IMR-90 (cell line): ENCODE results near the gene KCNAB1. TPM values are rescaled to one million over a fixed set of nuclear protein-coding genes. Genes with fewer than 3 reads are reported as not detected.

Experiments used
- ATAC-seq: fragments of 200-7000 bp; cut with Tn5 transposase; 2 replicates; pipeline ENCODE4 v1.9.1; 2020; ENCODE audit warnings: low read depth, mild to moderate bottlenecking, moderate library complexity
- BruUV-seq: library from RNA; stranded (reverse); fragments of 400-500 nt; replicated peaks from 2 replicates; lab custom pipeline; 2021; lab: Mats Ljungman, UMichigan
- CTCF ChIA-PET: fragments of 300-600 bp; formaldehyde crosslinking; extraction: SDS; loops from one replicate; lab custom pipeline; 2021; ENCODE audit warnings: antibody characterized with exemption; lab: Yijun Ruan, JAX
- POLR2A ChIA-PET: fragments of 300-600 bp; sonication (Branson Sonifier 250); formaldehyde crosslinking; loops from one replicate; lab custom pipeline; 2022; ENCODE audit warnings: antibody characterized with exemption; ENCODE audit not compliant: unreplicated experiment; lab: Charles Lee
- DNase-seq: peaks from one replicate; pipeline ENCODE4 v3.0.0; 2013
- H2AFZ ChIP-seq: replicated peaks from 2 replicates; pipeline ENCODE3; 2013; ENCODE audit warnings: low read length, mild to moderate bottlenecking; ENCODE audit not compliant: poor library complexity
- H2AK5ac ChIP-seq: 2 replicates; pipeline ENCODE4 v1.6.1; 2013; ENCODE audit warnings: low read depth, low read length, inconsistent platforms
- H2AK9ac ChIP-seq: replicated peaks from 2 replicates; pipeline ENCODE3; 2013; ENCODE audit warnings: mild to moderate bottlenecking, low read depth, low read length, moderate library complexity; ENCODE audit not compliant: poor library complexity
- H2BK120ac ChIP-seq: 2 replicates; pipeline ENCODE4 v1.6.1; 2013; ENCODE audit warnings: low read depth, low read length, inconsistent platforms
- H2BK15ac ChIP-seq: 3 replicates; pipeline ENCODE4 v1.6.1; 2013; ENCODE audit warnings: low read depth, low read length, inconsistent platforms
- H2BK20ac ChIP-seq: 2 replicates; pipeline ENCODE4 v1.6.1; 2013; ENCODE audit warnings: low read depth, mild to moderate bottlenecking, inconsistent platforms, low read length, moderate library complexity
- H2BK5ac ChIP-seq: 2 replicates; pipeline ENCODE4 v1.6.1; 2013; ENCODE audit warnings: mild to moderate bottlenecking, low read depth, low read length, inconsistent platforms; ENCODE audit not compliant: poor library complexity, severe bottlenecking
- H3K14ac ChIP-seq: replicated peaks from 2 replicates; pipeline ENCODE4 v1.6.1; 2013; ENCODE audit warnings: low read depth, low read length, inconsistent platforms
- H3K18ac ChIP-seq: 2 replicates; pipeline ENCODE4 v1.6.1; 2013; ENCODE audit warnings: low read depth, low read length, control low read depth
- H3K23ac ChIP-seq: 2 replicates; pipeline ENCODE4 v1.6.1; 2013; ENCODE audit warnings: low read depth, low read length, inconsistent platforms
- H3K27ac ChIP-seq: 2 replicates; pipeline ENCODE4 v1.5.1; 2013; ENCODE audit warnings: mild to moderate bottlenecking, control low read depth, low read length; ENCODE audit not compliant: insufficient read depth
- H3K27me3 ChIP-seq: 2 replicates; pipeline ENCODE4 v1.6.1; 2013; ENCODE audit warnings: low read length; ENCODE audit not compliant: control insufficient read depth, insufficient read depth
- H3K36me3 ChIP-seq: 2 replicates; pipeline ENCODE4 v1.6.1; 2013; ENCODE audit warnings: low read length, mixed read lengths; ENCODE audit not compliant: control insufficient read depth, insufficient read depth
- H3K4ac ChIP-seq: 2 replicates; pipeline ENCODE4 v1.6.1; 2013; ENCODE audit warnings: low read depth, low read length, inconsistent platforms
- H3K4me1 ChIP-seq: 2 replicates; pipeline ENCODE4 v1.6.1; 2013; ENCODE audit warnings: low read length, mixed read lengths; ENCODE audit not compliant: control insufficient read depth, insufficient read depth
- H3K4me2 ChIP-seq: 2 replicates; pipeline ENCODE4 v1.6.1; 2013; ENCODE audit warnings: low read depth, mild to moderate bottlenecking, control low read depth, low read length, moderate library complexity
- H3K4me3 ChIP-seq: 2 replicates; pipeline ENCODE4 v1.5.1; 2013; ENCODE audit warnings: low read depth, mild to moderate bottlenecking, control low read depth, low read length, moderate library complexity; ENCODE audit not compliant: insufficient read depth
- H3K56ac ChIP-seq: 2 replicates; pipeline ENCODE4 v1.6.1; 2013; ENCODE audit warnings: low read length, inconsistent platforms; ENCODE audit not compliant: insufficient read depth; ENCODE audit errors: extremely low read depth
- H3K79me1 ChIP-seq, 2 experiments: 2 replicates each; pipeline ENCODE4 v1.6.1; 2013; ENCODE audit warnings: low read length in 2 of 2, inconsistent platforms in 1 of 2, low read depth in 1 of 2
- H3K9ac ChIP-seq: 2 replicates; pipeline ENCODE4 v1.6.1; 2013; ENCODE audit warnings: low read depth, low read length, control low read depth
- H3K9me1 ChIP-seq: 2 replicates; pipeline ENCODE4 v1.6.1; 2013; ENCODE audit warnings: low read length, inconsistent platforms; ENCODE audit not compliant: insufficient read depth
- H3K9me3 ChIP-seq: 2 replicates; pipeline ENCODE4 v1.6.1; 2013; ENCODE audit warnings: low read length; ENCODE audit not compliant: control insufficient read depth, insufficient read depth
- H4K20me1 ChIP-seq: 2 replicates; pipeline ENCODE4 v1.6.1; 2013; ENCODE audit warnings: low read length, inconsistent platforms; ENCODE audit not compliant: insufficient read depth
- H4K5ac ChIP-seq: 2 replicates; pipeline ENCODE4 v1.6.1; 2013; ENCODE audit warnings: mild to moderate bottlenecking, low read depth, low read length, control low read depth
- H4K8ac ChIP-seq, 2 experiments: 2 replicates each; pipeline ENCODE4 v1.6.1; 2013; ENCODE audit warnings: low read depth in 2 of 2, low read length in 2 of 2, control low read depth in 1 of 2, inconsistent platforms in 1 of 2
- H4K91ac ChIP-seq: 2 replicates; pipeline ENCODE4 v1.6.1; 2013; ENCODE audit warnings: low read depth, low read length, inconsistent platforms; ENCODE audit not compliant: insufficient read depth
- BHLHE40 ChIP-seq: fragments of 150-350 bp; IDR thresholded peaks from 2 replicates; pipeline ENCODE4 v1.6.1; 2016; ENCODE audit warnings: mild to moderate bottlenecking, low read depth, low read length
- CEBPB ChIP-seq: IDR thresholded peaks from 2 replicates; pipeline ENCODE4 v1.6.1; 2012; ENCODE audit warnings: low read depth, low read length, improper control_type of control experiment
- CHD1 ChIP-seq: IDR thresholded peaks from 2 replicates; pipeline ENCODE4 v1.6.1; 2012; ENCODE audit warnings: low read depth, low read length, improper control_type of control experiment
- ELK1 ChIP-seq: fragments of 150-350 bp; IDR thresholded peaks from 2 replicates; pipeline ENCODE4 v1.6.1; 2016; ENCODE audit warnings: low read depth, mild to moderate bottlenecking, low read length, moderate library complexity, borderline replicate concordance
- FOS ChIP-seq: fragments of 150-350 bp; IDR thresholded peaks from 2 replicates; pipeline ENCODE4 v1.6.1; 2016; ENCODE audit warnings: low read depth, low read length
- MAFK ChIP-seq: IDR thresholded peaks from 2 replicates; pipeline ENCODE4 v1.6.1; 2012; ENCODE audit warnings: low read depth, low read length, improper control_type of control experiment
- MAZ ChIP-seq: IDR thresholded peaks from 2 replicates; pipeline ENCODE4 v1.6.1; 2012; ENCODE audit warnings: low read depth, mild to moderate bottlenecking, low read length, improper control_type of control experiment, moderate library complexity, borderline replicate concordance
- MXI1 ChIP-seq: IDR thresholded peaks from 2 replicates; pipeline ENCODE4 v1.6.1; 2012; ENCODE audit warnings: low read depth, mild to moderate bottlenecking, low read length, moderate library complexity, borderline replicate concordance
- NFE2L2 ChIP-seq: fragments of 150-350 bp; IDR thresholded peaks from 2 replicates; pipeline ENCODE4 v1.6.1; 2016; ENCODE audit warnings: low read depth, mild to moderate bottlenecking, low read length
- POLR2A ChIP-seq: IDR thresholded peaks from 2 replicates; pipeline ENCODE4 v1.6.1; 2012; ENCODE audit warnings: mild to moderate bottlenecking, low read depth, low read length
- RAD21 ChIP-seq: IDR thresholded peaks from 2 replicates; pipeline ENCODE4 v1.6.1; 2012; ENCODE audit warnings: low read length, improper control_type of control experiment
- RFX5 ChIP-seq: IDR thresholded peaks from 2 replicates; pipeline ENCODE4 v1.8.0; 2012; ENCODE audit warnings: low read depth, mild to moderate bottlenecking, low read length, moderate library complexity
- WGBS, 2 experiments: methylation state at CpG; one replicate each; pipeline versions ENCODE4 v1.1.5 to v1.1.7; 2013; ENCODE audit warnings: missing lambda C conversion rate in 2 of 2; ENCODE audit not compliant: insufficient read length in 1 of 2; ENCODE audit errors: extremely low coverage in 2 of 2; 5-methylcytosine and 5-hydroxymethylcytosine counted together
- dilution Hi-C: fragments of 300-500 bp; cut with HindIII; formaldehyde crosslinking; loops from one replicate; pipeline ENCODE4 v1.14.3; 2018; ENCODE audit warnings: low sequenced_read_pairs; ENCODE audit not compliant: unreplicated experiment
- in situ Hi-C: fragments of 300-500 bp; cut with MboI; formaldehyde crosslinking; loops from 3 replicates; pipeline ENCODE4 v1.14.3; 2019; ENCODE audit warnings: low sequenced_read_pairs, inconsistent platforms, mixed read lengths
- intact Hi-C: fragments of 100-400 bp; cut with micrococcal nuclease; formaldehyde crosslinking; loops from 2 replicates; pipeline ENCODE4 v1.10.0; 2022
- polyA plus RNA-seq, 3 experiments: library from polyadenylated mRNA; depleted of rRNA; stranded (reverse); fragments of >200 nt; gene quantifications; 2 replicates each; pipeline ENCODE4 v1.2.3, GENCODE V29; 2012; ENCODE audit warnings: low replicate concordance in 1 of 3
- total RNA-seq: library from RNA; depleted of rRNA; stranded (reverse); fragments of >200 nt; gene quantifications from 2 replicates; pipeline ENCODE4 v1.2.3, GENCODE V29; 2012

Gene KCNAB1
- total and polyA plus RNA-seq, 2 of the 4 experiments (the other 2 are of a cell fraction), result under 0.01 to 0.07 TPM

GRCh38 chr3:156258301-156258700 is 137.9 kb downstream of the KCNAB1 start:
- POLR2A ChIA-PET, result no interaction called here
- Histone ChIP-seq H3K9ac (no peak overlapping the region), H3K56ac (no peak overlapping the region), H3K23ac (no peak overlapping the region), H2BK5ac (no peak overlapping the region), H3K4me2 (no peak overlapping the region), H2BK20ac (no peak overlapping the region), H4K20me1 (no peaks in the 10 kb centered on the region), H2AFZ (no peak overlapping the region), H3K27ac (no peak overlapping the region), H3K4me3 (no peak overlapping the region), H3K18ac (no peak overlapping the region), H4K8ac (no peak overlapping the region), H3K79me1 (no peaks in the 10 kb centered on the region), H4K91ac (no peak overlapping the region), H2BK120ac (no peak overlapping the region), H2AK5ac (no peak overlapping the region), H3K9me1 (no peaks in the 10 kb centered on the region), H4K5ac (no peak overlapping the region), H2BK15ac (no peak overlapping the region), H3K4me1 (no peaks in the 10 kb centered on the region), H3K14ac (no peak overlapping the region), H3K4ac (no peak overlapping the region), H3K9me3 (no peaks in the 10 kb centered on the region), H3K36me3 (no peaks in the 10 kb centered on the region), H3K27me3 (no peaks in the 10 kb centered on the region; the same call in 1 of the 2 replicates), H2AK9ac (no peak overlapping the region)
- in situ Hi-C loops (no loop called here), intact Hi-C loops (no loop called here), dilution Hi-C loops (no loop called here)
- TF ChIP-seq ELK1 (no peak), RFX5 (no peak), MAZ (no peak), RAD21 (no peak), NFE2L2 (no peak), POLR2A (no peak), CHD1 (no peak), CEBPB (no peak), MAFK (no peak), MXI1 (no peak), FOS (no peak), BHLHE40 (no peak)
- DNase-seq (no peak), ATAC-seq (no peak)
- CTCF ChIA-PET, result no interaction called here
- WGBS, 2 experiments, result no CpG with 5 or more reads among the region's 2 CpGs
- BruUV-seq, result no TSS peak
